OCI-LY1 (cell line): Measurements from ENCODE around the gene FMO2.

Source experiments
- CTCF ChIP-seq: fragments of 200-600 bp; sonication (generic), shearing (Covaris generic); IDR thresholded peaks from 2 replicates; pipeline ENCODE4 v1.5.1; 2017; ENCODE audit warnings: mild to moderate bottlenecking, antibody characterized with exemption, low read length, moderate library complexity, mixed read lengths
- EZH2 ChIP-seq: fragments of 200-600 bp; sonication (generic), shearing (Covaris generic); IDR thresholded peaks from 2 replicates; pipeline ENCODE4 v1.8.0; 2017; ENCODE audit warnings: borderline replicate concordance, mixed run types, mild to moderate bottlenecking, antibody characterized with exemption, low read length, moderate library complexity, mixed read lengths

GRCh38 chr1:171206978-171207355, 21.9 kb downstream of the FMO2 start:
- TF ChIP-seq CTCF = no peak
- TF ChIP-seq EZH2 = no peak
